ENCODE results near the gene GNB1. TPM values are rescaled to one million over a fixed set of nuclear protein-coding genes. Genes with fewer than 3 reads are reported as not detected.

GNB1 gene
- total RNA-seq, 2 donors from 2014 or later = 236 to 255 TPM

DNA sequence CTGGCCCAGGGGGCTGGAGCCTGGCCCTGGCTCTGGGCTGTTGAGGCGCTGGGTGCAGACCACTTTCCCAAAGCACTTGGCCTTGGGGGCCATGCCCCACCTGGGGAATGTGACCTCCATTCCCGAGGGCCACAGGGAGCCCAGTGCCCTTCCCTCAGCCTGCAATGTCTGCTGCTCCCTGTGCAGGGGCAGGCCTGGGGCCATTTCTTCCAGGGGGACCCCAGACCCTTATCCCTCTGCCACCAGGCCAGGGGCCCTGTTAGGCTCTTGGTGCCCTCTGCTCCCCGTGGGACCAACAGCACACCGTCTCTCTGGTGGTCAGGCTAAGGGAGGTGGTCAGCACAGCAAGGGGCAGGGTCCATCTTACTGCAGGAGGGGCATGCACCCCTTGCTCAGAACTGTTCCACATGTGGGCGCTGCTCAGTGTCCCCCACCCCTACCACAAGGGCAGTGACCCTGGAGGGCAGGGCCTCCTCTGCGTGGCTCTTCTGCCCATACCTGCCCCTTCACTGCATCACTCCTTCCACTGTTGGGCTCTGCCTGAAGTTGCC lies 29.2 kb upstream of the GNB1 start:
- DNase-seq = no peak
- Mint-ChIP-seq H3K4me1 (peaks cover 3% of the 10 kb centered on the region), H3K36me3 (ENCODE audit: low read depth) (no peaks in the 10 kb centered on the region), H3K27me3 (no peaks in the 10 kb centered on the region), H3K27ac (no peak overlapping the region), H3K4me3 (peak overlapping the region; percentile 25)
- H3K9me3 ChIP-seq (ENCODE audit: control insufficient read depth, low read length, poor library complexity, severe bottlenecking) = no peaks in the 10 kb centered on the region
- ATAC-seq = no peak

- H3K27ac Mint-ChIP-seq = no peak overlapping the region
- DNase-seq (peak; percentile 100), ATAC-seq (peak; percentile 91)
- peaks cover 3% of the 10 kb centered on the region for H3K4me1 Mint-ChIP-seq
- no peaks in the 10 kb centered on the region for H3K9me3 ChIP-seq (ENCODE audit: control insufficient read depth, low read length, poor library complexity, severe bottlenecking)
- peak overlapping the region; percentile 52 for H3K4me3 Mint-ChIP-seq
- H3K36me3 Mint-ChIP-seq (ENCODE audit: low read depth) = no peaks in the 10 kb centered on the region
- no peaks in the 10 kb centered on the region for H3K27me3 Mint-ChIP-seq
Measured at GRCh38 chr1:1919304-1920056, 28.6 kb upstream of the GNB1 start.

GRCh38 chr1:1918901-1919303 lies 28.0 kb upstream of the GNB1 start, which contains the start of gene TMEM52:
TSS of gene TMEM52 (minus strand) at chr1:1919279. CDS start at chr1:1919265, 14 bp downstream.
- peak in 1 of 3 donors; percentile 39 for DNase-seq
- no peaks in the 10 kb centered on the region for H3K9me3 ChIP-seq (ENCODE audit: control insufficient read depth, low read length, poor library complexity, severe bottlenecking)

DNA sequence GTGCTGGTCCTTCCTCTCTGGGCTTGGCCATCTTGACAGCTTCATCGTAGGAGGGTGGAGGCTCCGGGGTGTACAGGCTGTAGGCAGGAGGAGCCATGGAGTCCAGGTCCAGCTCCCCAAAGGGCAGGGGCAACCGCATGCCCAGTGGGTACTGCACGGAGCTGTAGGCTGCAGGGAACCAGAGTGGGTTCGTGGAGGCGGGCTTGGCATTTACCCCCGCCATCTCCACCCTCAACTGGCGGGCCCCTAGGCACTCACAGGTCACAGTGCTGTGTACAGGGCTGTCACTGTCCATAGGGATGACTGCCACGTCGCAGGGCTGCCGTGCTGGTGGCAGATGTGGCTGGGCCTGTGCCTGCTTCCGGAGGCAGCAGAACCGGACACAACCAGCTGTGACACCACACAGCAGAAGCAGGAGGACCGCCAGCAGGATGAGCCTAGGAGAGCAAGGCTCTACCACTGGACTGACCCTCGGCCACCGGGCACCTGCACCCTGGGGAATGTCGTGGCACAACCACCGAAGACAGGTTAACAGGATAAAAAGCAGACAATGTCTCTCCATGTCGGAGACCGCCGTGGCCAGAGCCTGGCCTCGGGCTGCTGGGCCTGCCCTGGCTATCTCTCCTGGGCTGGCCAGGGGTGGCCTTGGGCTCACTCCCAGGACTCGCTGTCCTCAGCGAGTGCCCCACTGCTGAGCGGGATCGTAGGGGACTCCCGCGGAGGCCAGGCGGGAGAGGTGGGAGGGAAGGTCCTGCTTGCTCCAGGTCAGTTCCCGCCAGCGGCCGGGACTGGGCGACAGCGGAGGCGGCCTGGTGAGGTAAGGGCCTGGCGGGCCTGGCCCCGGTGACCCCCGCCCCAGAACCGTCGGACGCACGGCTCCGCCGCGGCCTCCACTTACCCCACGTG lies 27.4 kb upstream of the GNB1 start:
- H3K4me3 Mint-ChIP-seq = peak overlapping the region; percentile 67
- DNase-seq (peak in 1 of 3 donors; percentile 9), ATAC-seq (no peak)
- peaks cover 3% of the 10 kb centered on the region for H3K4me1 Mint-ChIP-seq
- no peaks in the 10 kb centered on the region for H3K36me3 Mint-ChIP-seq (ENCODE audit: low read depth)
- peaks cover 7% of the 10 kb centered on the region for H3K27me3 Mint-ChIP-seq
- no peaks in the 10 kb centered on the region for H3K9me3 ChIP-seq (ENCODE audit: control insufficient read depth, low read length, poor library complexity, severe bottlenecking)
- H3K27ac Mint-ChIP-seq = no peak overlapping the region

More at GRCh38 chr1:1918901-1919303, 28.0 kb upstream of the GNB1 start, which contains the start of gene TMEM52:
- Mint-ChIP-seq H3K27me3 (peaks cover under 1% of the 10 kb centered on the region), H3K4me3 (peak within 1 kb of the TSS; percentile 67), H3K4me1 (peaks cover 3% of the 10 kb centered on the region), H3K27ac (no peak within 1 kb of the TSS), H3K36me3 (ENCODE audit: low read depth) (no peaks in the 10 kb centered on the region)
- ATAC-seq = peak; percentile 19

- H3K4me1 Mint-ChIP-seq = peaks cover 3% of the 10 kb centered on the region
- H3K4me3 Mint-ChIP-seq = peak overlapping the region; percentile 67
- DNase-seq (no peak), ATAC-seq (no peak)
- H3K27ac Mint-ChIP-seq = no peak overlapping the region
- no peaks in the 10 kb centered on the region for H3K9me3 ChIP-seq (ENCODE audit: control insufficient read depth, low read length, poor library complexity, severe bottlenecking)
- H3K36me3 Mint-ChIP-seq (ENCODE audit: low read depth) = no peaks in the 10 kb centered on the region
- peaks cover 7% of the 10 kb centered on the region for H3K27me3 Mint-ChIP-seq
Measured at GRCh38 chr1:1917304-1917976, 26.6 kb upstream of the GNB1 start.

DNA sequence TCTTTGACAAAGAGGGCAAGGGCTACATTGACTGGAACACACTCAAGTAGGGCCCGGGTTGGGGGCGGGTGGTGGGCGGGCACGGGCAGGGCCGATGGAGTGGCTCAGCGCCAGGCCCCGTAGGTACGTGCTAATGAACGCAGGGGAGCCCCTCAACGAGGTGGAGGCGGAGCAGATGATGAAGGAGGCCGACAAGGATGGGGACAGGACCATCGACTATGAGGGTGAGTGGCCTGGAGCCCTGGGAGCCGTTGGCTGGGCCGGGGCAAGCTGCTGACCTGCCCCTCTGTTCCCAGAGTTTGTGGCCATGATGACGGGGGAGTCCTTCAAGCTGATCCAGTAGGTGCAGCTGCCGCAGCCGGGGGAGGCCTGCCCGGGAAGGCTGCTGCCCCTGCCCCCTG lies 26.0 kb upstream of the GNB1 start:
- Mint-ChIP-seq H3K4me3 (no peak overlapping the region), H3K27ac (no peak overlapping the region), H3K36me3 (ENCODE audit: low read depth) (no peaks in the 10 kb centered on the region), H3K4me1 (peaks cover 3% of the 10 kb centered on the region), H3K27me3 (peaks cover 7% of the 10 kb centered on the region)
- peak in 1 of 3 donors; percentile 6 for DNase-seq
- no peaks in the 10 kb centered on the region for H3K9me3 ChIP-seq (ENCODE audit: control insufficient read depth, low read length, poor library complexity, severe bottlenecking)
- ATAC-seq = no peak

DNA sequence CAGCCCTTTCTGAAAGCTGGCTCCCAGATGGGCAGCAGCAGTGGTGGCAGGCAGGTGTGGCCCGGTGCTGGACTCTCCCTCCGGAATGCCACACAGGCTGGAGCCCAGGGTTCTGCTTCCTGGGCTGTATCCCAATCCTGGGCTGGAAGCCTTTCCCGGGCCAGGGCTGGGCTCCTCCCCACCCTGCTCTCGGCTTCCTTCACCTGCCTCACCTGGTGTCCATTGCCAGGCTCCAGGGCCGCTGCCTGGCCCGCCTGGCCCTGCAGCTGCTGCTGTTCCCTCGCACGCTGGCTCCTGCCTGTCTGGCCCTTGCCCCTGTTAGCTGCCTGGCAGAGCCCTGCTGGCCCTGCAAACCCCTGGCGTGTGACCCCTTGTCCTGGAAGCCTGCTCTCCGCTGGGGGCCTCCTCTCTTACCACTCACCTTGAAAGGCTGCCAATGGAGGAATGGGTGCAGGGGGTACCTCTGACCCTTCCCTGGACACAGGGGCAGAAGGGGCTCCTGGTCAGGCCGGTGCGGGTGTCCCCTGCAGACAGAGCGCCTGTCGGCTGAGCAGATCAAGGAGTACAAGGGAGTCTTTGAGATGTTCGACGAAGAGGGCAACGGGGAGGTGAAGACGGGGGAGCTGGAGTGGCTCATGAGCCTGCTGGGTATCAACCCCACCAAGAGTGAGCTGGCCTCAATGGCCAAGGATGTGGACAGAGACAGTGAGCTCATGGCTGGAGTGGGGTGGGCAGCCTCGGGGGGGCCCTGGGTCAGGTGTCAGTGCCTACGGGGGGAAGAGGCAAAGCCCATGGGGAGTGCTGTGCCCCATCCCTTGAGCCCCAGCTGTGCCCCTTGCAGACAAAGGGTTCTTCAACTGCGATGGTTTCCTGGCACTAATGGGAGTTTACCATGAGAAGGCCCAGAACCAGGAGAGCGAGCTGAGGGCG lies 25.3 kb upstream of the GNB1 start:
- H3K27ac Mint-ChIP-seq = no peak overlapping the region
- H3K27me3 Mint-ChIP-seq = peaks cover 7% of the 10 kb centered on the region
- H3K4me1 Mint-ChIP-seq = peaks cover 3% of the 10 kb centered on the region
- H3K36me3 Mint-ChIP-seq (ENCODE audit: low read depth) = no peaks in the 10 kb centered on the region
- H3K4me3 Mint-ChIP-seq = no peak overlapping the region
- DNase-seq (peak in 1 of 3 donors; percentile 9), ATAC-seq (no peak)
- no peaks in the 10 kb centered on the region for H3K9me3 ChIP-seq (ENCODE audit: control insufficient read depth, low read length, poor library complexity, severe bottlenecking)

- ATAC-seq = no peak
- no peaks in the 10 kb centered on the region for H3K9me3 ChIP-seq (ENCODE audit: control insufficient read depth, low read length, poor library complexity, severe bottlenecking)
- peaks cover 7% of the 10 kb centered on the region for H3K27me3 Mint-ChIP-seq
- H3K36me3 Mint-ChIP-seq (ENCODE audit: low read depth) = no peaks in the 10 kb centered on the region
- H3K4me3 Mint-ChIP-seq = no peak within 1 kb of the TSS
- H3K27ac Mint-ChIP-seq = peak within 1 kb of the TSS; percentile 67
- peaks cover 7% of the 10 kb centered on the region for H3K4me1 Mint-ChIP-seq
- DNase-seq = no peak
Measured at GRCh38 chr1:1914971-1915692, 24.2 kb upstream of the GNB1 start, which contains the start of gene CALML6. TSS of gene CALML6 (plus strand) at chr1:1915260. CDS start at chr1:1915281, 21 bp downstream.

DNA sequence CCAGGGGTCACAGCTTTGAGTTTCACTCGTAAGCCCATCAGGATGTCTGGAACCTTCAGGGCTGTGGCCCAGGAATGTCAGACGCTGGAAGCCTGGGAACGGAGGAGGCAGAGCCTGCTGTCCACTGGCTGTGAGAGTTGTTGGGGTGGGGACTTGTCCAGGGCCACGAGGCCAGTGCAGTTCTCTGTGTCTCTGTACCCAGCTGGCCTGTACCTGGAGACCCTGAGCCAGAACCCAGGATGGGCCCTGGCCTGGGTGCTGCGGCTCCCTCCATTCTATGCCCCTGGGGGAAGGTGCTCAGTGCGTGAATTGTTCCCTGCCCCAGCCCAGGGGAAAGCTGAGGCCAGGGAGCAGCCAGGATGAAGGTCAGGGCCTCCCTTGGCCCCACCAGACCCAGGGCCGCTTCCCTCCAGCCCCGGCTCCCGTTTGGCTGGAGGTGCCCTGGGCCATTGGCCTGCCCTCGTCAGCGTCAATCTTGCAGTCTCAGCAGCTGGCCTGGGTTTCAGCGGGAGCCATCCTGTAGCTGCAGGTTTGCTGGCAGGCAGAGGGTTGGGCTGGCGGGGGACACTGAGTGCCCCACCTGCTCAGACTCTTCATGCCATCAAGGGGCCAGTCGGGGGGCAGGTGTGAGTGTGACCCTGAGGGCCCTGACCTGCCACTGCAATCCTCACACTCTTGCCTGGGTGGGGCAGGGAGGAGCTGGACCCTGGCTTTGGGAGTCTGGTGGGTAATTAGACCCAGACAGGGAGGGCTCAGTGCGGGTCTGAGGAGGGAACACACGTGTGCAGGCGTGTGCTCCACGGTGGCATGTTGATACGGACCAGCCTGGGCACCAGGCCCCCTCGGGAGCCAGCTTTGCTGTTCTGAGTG lies 23.4 kb upstream of the GNB1 start:
- no peak for DNase-seq
- no peak for ATAC-seq
- Mint-ChIP-seq H3K27me3 (peaks cover 7% of the 10 kb centered on the region), H3K4me1 (peaks cover 7% of the 10 kb centered on the region), H3K36me3 (ENCODE audit: low read depth) (no peaks in the 10 kb centered on the region), H3K4me3 (no peak overlapping the region), H3K27ac (peak overlapping the region; percentile 67)
- no peaks in the 10 kb centered on the region for H3K9me3 ChIP-seq (ENCODE audit: control insufficient read depth, low read length, poor library complexity, severe bottlenecking)

DNA sequence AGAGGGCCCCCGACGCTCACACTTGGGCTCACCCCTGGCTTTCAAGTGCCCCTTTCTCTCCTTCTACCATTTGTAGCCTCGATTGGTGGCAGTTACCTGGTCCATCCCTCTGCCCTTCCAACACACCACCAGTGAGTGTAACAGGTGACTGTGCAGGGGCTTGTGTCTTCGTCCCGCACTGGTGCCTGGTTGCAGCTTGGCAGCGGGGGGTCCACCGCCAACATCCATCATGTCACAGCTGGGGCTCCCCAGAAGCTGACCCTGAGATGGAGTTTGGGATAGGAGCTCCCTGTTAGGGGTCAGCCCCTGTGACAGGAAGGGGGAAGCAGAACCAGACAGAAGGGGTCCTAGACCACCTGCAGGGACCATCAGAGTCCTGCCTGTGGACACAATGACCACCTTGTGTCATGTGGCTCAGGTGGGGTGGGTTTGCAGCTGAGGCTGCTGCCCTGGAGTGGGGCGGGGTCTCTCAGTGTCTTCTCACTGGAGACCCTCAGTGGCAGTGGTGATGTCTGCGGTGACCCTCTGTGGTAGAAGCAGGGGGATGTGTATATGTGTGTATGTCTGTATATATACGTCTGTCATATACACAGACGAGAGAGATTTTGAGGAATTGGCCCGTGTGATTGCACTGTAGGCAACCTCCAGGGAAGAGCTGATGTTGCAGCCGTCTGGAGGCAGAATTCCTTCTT lies 20.6 kb upstream of the GNB1 start:
- no peak overlapping the region for H3K27ac Mint-ChIP-seq
- H3K4me1 Mint-ChIP-seq = peaks cover 9% of the 10 kb centered on the region
- no peak overlapping the region for H3K4me3 Mint-ChIP-seq
- H3K9me3 ChIP-seq (ENCODE audit: control insufficient read depth, low read length, poor library complexity, severe bottlenecking) = no peaks in the 10 kb centered on the region
- H3K36me3 Mint-ChIP-seq (ENCODE audit: low read depth) = no peaks in the 10 kb centered on the region
- DNase-seq = no peak
- H3K27me3 Mint-ChIP-seq = peaks cover 7% of the 10 kb centered on the region
- no peak for ATAC-seq

All from T-helper 17 cell (primary cell).